HG03342 (cell line): ENCODE data around the gene SLC26A1.
"Not testable (repeated sequence)": the region's sequence is repeated elsewhere in the genome, so short reads cannot be mapped to it uniquely, and the experiment has no call there.

Experiments
- ATAC-seq: cut with Tn5 transposase; IDR thresholded peaks from one replicate; pipeline ENCODE4 v1.9.1; 2021; ENCODE audit warnings: mild to moderate bottlenecking, moderate library complexity; ENCODE audit not compliant: unreplicated experiment

The SLC26A1 gene

GRCh38 chr4:986428-986878 lies 6.8 kb downstream of the SLC26A1 start:
- ATAC-seq: peak; percentile 23

DNA sequence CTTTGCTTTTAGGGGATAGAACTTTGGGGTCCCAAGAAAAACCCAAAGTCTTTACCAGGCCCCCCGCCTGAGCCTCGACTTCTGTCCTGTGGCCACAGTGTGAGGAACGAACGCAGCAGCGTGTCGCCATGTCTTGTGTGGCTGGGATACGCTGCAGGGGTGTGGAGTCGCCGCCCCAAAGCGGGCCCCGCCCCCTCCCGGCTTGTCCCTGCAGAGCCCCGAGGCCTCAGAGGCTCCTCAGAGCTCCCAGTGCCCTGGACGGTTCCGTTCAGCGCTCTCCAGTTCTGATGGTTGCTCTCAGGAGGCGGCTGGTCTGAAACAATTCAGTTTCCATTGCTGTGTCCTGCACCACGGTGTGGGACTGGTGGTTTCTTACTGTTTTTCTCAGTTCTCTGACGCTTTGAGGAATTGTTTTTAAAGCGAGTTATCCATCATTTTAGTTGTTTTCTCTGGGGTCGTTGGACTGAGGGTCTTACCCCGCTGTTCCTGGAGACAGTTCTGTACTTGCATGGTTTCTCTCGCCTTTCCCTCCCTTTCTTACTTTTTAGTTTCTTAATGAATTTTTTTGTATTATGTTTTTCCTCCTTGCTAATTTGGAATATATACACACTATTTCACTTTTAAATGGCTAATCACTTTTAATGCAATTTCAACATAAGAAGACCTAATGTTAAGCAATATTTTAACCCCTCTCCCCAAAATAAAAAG lies 7.9 kb downstream of the SLC26A1 start:
- ATAC-seq: no peak

GRCh38 chr4:984336-985054 lies 8.7 kb downstream of the SLC26A1 start:
- no peak for ATAC-seq

GRCh38 chr4:982814-983213 lies 10.4 kb downstream of the SLC26A1 start:
- ATAC-seq: no peak

DNA sequence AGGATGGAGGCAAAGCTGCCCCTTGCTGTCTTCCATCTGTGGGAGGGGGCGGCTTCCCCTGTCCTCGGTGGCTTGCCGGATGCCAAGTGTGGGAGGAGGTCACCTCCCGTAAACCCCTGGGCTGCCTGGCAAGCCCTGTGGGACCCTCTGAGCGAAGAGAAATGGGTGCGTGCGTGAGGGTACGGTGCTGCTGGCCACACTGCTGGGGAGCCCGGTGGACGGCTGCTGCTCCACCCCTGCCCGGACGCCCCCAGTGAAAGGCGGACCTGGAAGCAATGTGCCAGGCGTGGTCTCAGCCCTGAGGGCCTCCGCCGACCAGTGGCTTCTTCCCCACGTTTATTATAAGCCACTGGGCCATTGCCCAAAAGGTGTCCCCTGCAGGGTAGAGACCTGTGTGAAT lies 10.9 kb downstream of the SLC26A1 start:
- no peak for ATAC-seq

- no peak for ATAC-seq
These were observed 14.1 kb downstream of the SLC26A1 start for GRCh38 chr4:978957-979701.

DNA sequence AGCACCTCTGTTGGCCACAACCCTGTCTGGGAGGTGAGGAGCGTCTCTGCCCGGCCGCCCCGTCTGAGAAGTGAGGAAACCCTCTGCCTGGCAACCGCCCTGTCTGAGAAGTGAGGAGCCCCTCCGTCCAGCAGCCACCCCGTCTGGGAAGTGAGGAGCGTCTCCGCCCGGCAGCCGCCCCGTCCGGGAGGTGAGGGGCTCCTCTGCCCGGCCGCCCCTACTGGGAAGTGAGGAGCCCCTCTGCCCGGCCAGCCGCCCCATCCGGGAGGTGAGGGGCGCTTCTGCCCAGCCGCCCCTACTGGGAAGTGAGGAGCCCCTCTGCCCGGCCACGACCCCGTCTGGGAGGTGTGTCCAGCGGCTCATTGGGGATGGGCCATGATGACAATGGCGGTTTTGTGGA lies 17.2 kb downstream of the SLC26A1 start:
- not testable (repeated sequence) for ATAC-seq

DNA sequence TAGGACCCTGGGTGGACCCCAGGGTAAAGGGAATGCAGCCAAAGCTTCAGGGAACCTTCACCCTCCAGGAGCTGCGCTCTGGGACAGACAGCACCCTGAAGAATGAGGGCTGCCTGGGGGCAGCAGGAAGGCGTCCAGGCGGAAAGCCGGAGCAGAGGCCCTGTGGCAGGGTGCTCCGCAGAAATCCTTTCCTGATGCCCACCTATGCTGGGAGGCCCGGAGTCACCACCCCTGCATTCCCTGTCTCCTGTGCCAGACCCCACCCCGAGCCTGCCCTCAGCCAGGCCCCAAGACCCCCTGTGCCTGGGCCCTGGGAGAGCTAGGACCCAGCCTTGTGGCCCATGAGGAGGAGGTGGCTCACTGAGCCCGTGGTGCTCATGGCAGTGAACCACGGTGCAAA lies 18.5 kb downstream of the SLC26A1 start:
- ATAC-seq: no peak

DNA sequence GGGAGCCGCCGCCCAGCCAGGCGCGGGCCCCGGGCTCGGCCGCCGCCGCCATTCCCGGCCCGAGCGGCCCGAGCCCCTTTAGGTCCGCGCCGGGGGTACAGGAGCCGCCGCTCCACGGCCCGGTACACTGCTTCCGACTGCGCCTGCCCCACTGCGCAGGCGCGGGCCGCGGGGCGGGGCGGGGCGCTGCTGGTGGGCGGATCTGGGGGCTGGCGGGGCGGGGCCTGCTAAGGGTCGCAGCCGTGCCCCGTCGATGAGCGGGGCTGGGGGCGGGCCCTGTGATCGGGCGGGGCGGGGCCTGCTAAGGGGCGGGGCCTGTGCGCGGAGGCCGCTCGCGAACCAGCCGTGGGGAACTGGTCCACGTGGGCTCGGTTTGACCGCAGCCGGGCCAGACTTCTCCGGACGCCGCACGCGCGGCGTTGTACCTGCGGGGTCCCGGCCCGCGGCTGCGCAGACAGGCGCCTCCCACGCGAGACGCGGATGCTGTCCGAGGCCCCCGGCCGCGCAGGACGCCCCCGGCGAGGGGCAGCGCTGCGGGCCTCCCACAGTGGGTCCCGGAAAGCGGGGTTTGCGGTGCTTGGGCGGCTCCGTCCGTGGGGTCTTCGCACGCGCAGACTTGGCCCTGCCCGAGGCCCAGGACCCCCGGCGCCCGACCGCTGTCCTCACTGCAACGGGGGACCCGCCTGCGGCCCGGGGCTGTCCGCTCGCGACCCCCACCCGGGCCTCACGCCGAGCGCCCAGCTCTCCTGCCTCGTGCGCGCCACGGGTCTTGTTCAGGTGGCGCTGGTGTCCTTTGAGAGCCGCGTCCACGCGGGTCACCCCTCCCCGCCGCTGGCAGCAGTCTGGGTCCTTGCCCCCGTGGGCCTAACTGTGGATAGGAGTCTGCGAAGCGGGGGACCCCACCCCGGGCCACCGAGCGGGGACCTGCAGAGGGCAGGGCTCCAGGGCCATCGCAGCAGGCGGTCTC lies 19.5 kb downstream of the SLC26A1 start, which contains the start of gene DGKQ:
DGKQ (minus strand) TSS at position 139 of the 967 bp plus-strand sequence; CDS start at position 52, 87 bp downstream.
- peak; percentile 72 for ATAC-seq

DNA sequence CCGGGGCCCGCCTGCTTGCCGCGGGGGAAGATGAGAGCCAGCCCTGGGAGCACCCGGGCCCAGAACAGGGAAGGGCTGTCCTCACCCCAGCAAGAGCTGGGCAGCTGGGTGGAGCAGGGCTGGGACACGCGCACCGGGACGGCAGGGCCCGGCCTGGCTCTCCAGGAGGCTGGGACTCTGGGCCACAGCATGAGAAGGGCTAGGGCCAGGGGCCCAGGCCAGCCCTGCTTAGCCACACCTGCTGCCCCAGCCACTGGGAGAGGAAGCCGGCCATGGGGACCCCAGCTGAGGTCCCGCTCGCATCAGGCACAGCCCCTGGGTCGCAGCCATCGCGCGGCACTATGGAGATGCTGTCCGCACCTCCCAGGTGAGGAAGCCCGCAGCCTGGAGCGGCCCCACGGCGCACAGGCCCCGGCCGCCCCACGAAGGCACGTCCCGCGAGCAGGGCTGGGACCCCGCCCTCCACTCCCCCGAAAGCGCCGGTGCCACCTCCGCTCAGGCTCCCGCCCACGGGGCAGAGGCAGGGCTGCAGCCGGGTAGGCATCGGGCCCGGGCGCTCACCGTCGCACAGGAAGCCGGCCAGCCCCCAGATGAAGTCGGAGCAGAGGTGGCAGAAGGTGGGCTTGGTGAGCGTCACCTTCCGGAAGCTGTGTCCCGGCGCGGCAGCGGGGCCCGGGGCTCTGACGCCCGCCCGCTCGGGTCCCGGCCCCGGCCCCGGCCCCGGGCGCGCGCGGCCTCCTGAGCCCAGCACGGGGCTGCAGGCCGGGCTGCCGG lies 20.4 kb downstream of the SLC26A1 start:
- peak; percentile 37 for ATAC-seq

DNA sequence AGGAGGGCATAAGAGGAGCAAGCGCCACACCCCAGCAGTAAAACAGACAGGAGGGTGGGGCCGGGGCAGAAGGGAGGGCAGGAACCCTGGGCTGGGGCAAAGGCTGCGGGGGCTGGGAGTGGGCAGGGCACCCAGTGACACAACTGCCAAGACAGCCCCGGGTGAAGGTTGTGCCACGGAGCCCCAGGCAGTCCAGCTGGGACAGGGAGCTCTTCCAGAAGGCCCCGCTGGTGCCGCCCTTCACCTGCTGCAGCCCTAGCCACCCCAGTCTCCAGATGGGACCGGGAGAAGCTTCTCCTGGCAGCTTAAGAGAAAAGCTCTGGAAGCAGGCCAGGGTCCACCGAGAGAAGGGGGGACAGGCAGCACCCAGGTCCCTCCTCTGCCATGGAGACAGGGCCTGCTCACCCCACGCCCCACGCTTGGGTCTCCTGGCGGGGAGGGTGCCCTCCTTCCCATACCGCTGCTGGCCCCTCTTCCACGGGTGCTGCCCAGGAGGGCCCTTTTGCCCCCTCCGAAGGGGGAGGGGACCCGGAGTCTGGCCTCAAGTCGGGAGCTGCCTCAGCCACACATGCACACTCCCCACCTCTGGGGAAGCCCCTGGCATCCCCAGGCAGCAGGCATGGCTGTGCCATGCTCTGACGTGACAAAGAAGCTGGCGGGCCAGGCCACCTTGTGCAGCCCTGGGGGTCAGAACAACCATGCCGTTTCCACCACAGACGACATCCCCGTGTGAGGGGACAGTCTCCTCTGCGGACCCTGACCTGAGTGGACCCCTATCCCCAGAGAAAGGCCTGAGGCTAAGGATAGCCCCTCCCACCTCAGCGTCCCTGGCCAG lies 21.3 kb downstream of the SLC26A1 start:
- ATAC-seq: no peak

DNA sequence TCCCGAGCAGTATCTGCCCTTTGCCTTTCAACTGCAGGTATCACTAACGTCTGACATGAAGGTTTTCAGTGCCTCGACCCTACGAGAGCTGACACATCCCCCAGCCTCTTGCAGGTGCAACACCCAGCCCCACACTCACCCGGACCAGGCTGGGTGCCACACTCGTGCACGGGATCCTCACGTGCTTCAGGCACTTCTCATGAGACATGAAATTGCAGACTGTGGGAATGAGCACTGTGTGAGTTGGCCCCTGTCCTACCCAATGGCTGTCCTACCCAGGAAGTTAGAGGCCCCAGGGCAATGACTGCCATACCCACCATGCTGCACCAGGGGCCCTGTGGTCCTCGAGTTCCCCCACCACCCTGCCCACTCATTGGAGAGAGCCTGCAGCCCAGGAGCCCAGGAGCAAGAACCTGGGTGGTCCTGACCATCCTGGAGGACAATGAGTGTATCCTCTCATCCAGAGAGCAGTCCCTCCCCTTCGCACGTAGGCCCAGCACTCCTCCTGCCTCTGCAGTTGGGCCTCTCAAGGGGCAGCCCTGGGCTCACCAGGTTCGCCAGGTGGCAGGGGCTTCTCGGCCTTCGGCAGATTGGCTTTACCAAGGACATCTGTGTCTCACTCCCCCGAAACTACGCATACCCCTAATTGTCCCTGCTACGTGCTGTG lies 22.2 kb downstream of the SLC26A1 start:
- ATAC-seq: no peak

GRCh38 chr4:970046-970745 lies 23.0 kb downstream of the SLC26A1 start:
- no peak for ATAC-seq

- ATAC-seq: no peak
These were observed 24.4 kb downstream of the SLC26A1 start for GRCh38 chr4:968621-969394.

GRCh38 chr4:968221-968620 lies 25.0 kb downstream of the SLC26A1 start:
- ATAC-seq: no peak

GRCh38 chr4:967113-968104 lies 25.8 kb downstream of the SLC26A1 start:
- no peak for ATAC-seq
